Kidney tubule cell (primary cell): Measurements from ENCODE around the gene BCAM.
"Not testable (repeated sequence)": the region's sequence is repeated elsewhere in the genome, so short reads cannot be mapped to it uniquely, and the experiment has no call there.

Experiments
- DNase-seq: peaks from one replicate; pipeline ENCODE4 v3.0.0-alpha.2; 2018; ENCODE audit warnings: low spot score

BCAM gene, protein sequence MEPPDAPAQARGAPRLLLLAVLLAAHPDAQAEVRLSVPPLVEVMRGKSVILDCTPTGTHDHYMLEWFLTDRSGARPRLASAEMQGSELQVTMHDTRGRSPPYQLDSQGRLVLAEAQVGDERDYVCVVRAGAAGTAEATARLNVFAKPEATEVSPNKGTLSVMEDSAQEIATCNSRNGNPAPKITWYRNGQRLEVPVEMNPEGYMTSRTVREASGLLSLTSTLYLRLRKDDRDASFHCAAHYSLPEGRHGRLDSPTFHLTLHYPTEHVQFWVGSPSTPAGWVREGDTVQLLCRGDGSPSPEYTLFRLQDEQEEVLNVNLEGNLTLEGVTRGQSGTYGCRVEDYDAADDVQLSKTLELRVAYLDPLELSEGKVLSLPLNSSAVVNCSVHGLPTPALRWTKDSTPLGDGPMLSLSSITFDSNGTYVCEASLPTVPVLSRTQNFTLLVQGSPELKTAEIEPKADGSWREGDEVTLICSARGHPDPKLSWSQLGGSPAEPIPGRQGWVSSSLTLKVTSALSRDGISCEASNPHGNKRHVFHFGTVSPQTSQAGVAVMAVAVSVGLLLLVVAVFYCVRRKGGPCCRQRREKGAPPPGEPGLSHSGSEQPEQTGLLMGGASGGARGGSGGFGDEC

GRCh38 chr19:44808463-44809371, at the start of gene BCAM:
Gene BCAM, plus strand, starts transcription at chr19:44809103. Its CDS starts 22 bp downstream, at chr19:44809125.
- DNase-seq, result peak; percentile 68

DNA sequence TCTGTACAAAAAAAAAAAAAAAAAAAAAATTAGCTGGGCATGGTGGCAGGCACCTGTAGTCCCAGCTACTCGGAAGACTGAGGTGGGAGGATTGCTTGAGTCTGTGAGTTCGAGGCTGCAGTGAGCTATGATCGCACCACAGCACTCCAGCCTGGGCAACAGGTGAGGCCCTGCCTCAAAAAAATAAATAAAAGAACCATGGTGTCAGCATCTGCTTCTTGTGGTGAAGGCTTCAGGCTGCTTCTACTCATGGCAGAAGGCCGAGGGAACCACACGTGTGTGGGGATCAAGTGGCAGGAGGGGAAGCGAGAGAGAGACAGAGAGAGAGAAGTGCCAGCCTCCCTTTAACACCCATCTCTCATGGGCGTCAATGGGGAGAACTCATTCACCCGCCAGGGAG, 46.9 kb upstream of the BCAM start:
- DNase-seq, result no peak

GRCh38 chr19:44765033-44765948, 43.6 kb upstream of the BCAM start:
- no peak for DNase-seq

DNA sequence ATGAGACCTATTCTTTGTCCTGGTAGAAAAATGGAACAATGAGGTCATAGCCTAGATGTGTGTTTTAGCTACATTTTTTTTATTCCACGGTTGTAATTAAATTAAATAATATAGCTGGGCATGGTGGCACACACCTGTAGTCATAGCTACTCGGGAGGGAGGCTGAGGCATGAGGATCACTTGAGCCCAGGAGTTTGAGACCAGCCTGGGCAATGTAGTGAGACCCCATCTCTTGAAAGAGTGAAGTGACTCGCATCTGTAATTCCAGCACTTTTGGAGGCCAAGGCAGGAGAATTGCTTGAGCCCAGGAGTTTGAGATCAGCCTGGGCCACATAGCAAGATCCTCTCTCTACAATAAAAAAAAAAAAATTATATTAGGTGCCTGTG, 43.0 kb upstream of the BCAM start:
- no peak for DNase-seq

- no peak for DNase-seq
Measured at GRCh38 chr19:44767295-44768180, 41.4 kb upstream of the BCAM start.

DNA sequence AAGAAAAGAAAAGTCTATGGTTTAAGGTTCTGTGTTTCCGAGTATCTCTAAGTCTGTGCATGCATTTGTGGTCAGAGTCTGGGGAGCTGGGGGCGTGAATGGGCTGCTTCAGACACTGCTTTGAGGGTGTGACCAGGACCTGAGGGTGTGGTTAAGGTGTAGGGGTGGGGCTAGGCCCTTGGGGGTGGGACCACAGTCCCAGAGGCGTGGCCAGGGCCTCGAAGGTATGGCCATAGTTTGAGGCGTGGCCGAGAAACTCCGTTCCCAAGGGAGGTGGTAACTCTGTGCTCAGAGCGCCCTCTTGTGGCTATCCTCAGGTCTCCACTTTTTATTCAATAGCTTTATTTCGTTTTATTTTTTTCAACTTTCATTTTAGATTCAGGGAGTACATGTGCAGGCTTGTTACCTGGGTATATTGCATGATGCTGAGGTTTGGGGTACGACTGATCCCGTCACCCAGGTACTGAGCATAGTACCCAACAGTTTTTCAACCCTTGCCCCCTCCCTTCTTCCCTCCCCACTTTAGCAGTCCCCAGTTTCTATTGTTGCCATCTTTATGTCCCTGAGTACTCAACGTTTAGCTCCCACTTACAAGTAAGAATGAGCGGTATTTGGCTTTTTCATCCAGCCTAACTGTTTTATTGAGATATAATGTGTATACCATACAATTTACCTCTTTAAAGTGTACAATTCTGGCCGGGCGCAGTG, 38.2 kb upstream of the BCAM start:
- DNase-seq, result peak; percentile 95

- not testable (repeated sequence) for DNase-seq
Measured at GRCh38 chr19:44772144-44772543, 36.8 kb upstream of the BCAM start.

- DNase-seq, result no peak
Measured at GRCh38 chr19:44772959-44773358, 35.9 kb upstream of the BCAM start.

DNA sequence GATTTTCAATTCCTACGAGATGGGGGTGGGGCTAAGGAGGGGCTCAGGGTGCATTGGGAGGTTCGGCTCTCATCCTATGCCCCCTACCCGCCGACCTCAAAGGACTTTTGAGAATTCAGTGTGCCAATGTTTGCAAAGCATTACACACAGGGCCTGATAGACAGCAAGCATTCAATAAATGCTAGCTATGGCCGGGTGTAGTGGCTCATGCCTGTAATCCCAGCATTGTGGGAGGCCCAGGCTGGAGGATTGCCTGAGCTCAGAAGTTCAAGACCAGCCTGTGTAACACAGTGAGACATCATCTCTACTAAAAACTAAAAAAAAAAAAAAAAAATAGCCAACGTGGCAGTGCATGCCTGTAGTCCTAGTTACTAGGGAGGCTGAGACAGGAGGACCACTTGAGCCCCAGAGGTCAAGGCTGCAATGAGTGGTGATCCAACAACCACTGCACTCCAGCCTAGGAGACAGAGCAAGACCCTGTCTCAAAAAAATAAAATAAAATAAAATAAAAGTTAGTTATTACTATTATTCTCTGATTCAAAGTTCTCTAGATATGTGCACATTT, 33.1 kb upstream of the BCAM start:
- DNase-seq, result no peak

- peak; percentile 22 for DNase-seq
Measured at GRCh38 chr19:44776402-44777096, 32.4 kb upstream of the BCAM start.

- DNase-seq, result peak; percentile 90
Measured at GRCh38 chr19:44777715-44778347, 31.1 kb upstream of the BCAM start, which contains the start of gene CBLC. Gene CBLC, plus strand, starts transcription at chr19:44777890. Its CDS starts 42 bp downstream, at chr19:44777932.

DNA sequence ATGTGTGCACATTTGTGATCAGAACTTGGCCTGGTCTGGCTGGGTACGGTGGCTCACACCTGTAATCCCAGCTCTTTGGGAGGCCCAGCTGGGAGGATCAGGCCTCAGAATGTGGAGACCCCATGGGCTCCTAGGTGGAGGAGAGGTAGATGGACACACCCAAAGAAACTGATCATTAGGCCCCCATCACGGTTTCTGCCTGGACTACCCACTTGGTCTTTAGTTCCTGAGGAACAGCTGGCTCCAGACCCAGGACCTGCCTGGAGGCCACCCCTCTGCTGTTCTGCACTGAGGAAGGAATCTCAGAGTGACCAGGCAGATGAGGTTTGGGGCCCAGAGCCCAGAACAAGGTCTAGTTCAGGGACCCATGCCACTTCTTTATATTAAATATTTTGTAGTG, 29.8 kb upstream of the BCAM start:
- DNase-seq, result no peak

DNA sequence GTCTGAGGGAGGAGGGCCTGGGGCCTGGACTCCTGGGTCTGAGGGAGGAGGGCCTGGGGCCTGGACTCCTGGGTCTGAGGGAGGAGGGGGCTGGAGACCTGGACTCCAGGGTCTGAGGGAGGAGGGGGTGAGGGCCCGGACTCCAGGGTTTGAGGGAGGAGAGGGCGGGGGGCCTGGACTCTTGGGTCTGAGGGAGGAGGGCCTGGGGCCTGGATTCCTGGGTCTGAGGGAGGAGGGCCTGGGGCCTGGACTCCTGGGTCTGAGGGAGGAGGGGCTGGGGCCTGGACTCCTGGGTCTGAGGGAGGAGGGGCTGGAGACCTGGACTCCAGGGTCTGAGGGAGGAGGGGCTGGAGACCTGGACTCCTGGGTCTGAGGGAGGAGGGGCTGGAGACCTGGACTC, 27.2 kb upstream of the BCAM start:
- not testable (repeated sequence) for DNase-seq

GRCh38 chr19:44782729-44783128, 26.2 kb upstream of the BCAM start:
- DNase-seq, result no peak

DNA sequence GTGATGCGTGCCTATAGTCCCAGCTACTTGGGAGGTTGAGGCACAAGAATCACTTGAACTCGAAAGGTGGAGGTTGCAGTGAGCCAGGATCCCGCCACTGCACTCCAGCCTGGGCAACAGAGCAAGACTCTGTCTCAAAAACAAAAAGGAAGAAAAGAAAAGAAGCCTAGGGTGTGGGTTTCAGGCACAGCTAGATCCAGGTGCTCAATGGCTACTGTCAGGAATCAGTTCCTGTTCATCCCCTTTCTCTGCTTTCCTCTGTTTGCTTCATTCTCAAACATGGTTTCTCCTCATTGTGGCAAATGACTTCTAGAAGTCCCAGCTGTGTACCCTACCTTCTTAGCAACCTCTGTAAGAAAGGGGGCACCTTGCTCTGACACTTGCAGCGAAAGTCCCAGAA, 25.4 kb upstream of the BCAM start:
- DNase-seq, result no peak

GRCh38 chr19:44785271-44785670, 23.6 kb upstream of the BCAM start:
- DNase-seq, result no peak

DNA sequence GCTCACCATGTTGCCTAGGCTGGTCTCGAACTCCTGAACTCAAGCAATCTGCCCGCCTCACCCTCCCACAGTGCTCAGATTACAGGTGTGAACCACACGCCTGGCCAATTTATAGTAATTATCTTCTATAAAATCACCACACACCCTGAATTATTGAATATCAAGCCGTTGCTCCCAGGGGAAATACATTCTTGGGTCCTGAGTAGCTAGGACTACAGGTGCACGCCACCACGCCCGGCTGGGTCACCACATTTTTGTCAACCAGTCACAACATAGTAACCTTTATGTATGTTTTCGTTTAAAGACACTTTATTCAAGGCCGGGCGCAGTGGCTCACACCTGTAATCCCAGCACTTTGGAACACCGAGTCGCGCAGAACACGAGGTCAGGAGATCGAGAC, 22.9 kb upstream of the BCAM start:
- DNase-seq, result no peak

DNA sequence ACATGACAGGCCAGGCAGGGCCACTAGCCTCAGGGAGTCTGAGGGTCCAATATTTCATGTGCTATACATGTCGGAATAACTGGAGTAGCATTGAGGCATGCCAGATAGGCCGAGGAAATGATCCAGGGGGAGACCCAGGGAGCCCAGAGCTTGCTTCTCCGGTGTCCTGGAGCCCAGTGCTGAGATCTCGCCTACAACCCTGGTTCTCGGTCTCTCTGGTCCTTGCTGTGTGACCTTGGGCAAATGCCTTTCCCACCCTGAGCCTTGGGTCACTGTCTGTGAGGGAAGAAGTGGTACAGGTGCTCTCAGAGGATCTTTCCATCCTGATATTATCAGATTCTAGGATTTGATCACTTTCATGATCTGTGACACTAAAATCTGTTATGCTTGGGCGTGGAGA, 19.9 kb upstream of the BCAM start:
- no peak for DNase-seq
